Type B pancreatic cell (in vitro differentiated cells): Measurements from ENCODE around the gene MYBPH. TPM values are rescaled to one million over a fixed set of nuclear protein-coding genes. Genes with fewer than 3 reads are reported as not detected.

ENCODE experiments used
- DNase-seq: peaks from one replicate; pipeline ENCODE4 v3.0.0; 2021; ENCODE audit warnings: mixed read lengths; ENCODE audit not compliant: unreplicated experiment; ENCODE audit errors: extremely low spot score
- H3K27ac Mint-ChIP-seq: 2 replicates; pipeline ENCODE4 v1.8.0; 2021; ENCODE audit warnings: mild to moderate bottlenecking, mixed read lengths
- H3K27me3 Mint-ChIP-seq: 2 replicates; pipeline ENCODE4 v1.8.0; 2021; ENCODE audit warnings: mixed read lengths
- H3K36me3 Mint-ChIP-seq: 2 replicates; pipeline ENCODE4 v1.8.0; 2021; ENCODE audit warnings: mixed read lengths
- H3K4me1 Mint-ChIP-seq: one replicate; pipeline ENCODE4 v1.8.0; 2021; ENCODE audit warnings: mixed read lengths; ENCODE audit not compliant: unreplicated experiment
- H3K4me3 Mint-ChIP-seq: 2 replicates; pipeline ENCODE4 v1.8.0; 2021; ENCODE audit warnings: mild to moderate bottlenecking, mixed read lengths
- H3K9me3 Mint-ChIP-seq: 2 replicates; pipeline ENCODE4 v1.8.0; 2021; ENCODE audit warnings: mixed read lengths
- total RNA-seq: library from RNA; stranded (reverse); gene quantifications from 2 replicates; pipeline ENCODE4 v1.2.1, GENCODE V29; 2021; ENCODE audit warnings: low replicate concordance
- TF ChIP-seq, protein P1 (sequence below): fragments of 200-600 bp; sonication (generic); conservative IDR thresholded peaks from 2 replicates; pipeline ENCODE4 v1.5.0; 2021; ENCODE audit warnings: antibody characterized with exemption, mild to moderate bottlenecking

MYBPH gene
- total RNA-seq, 1 donor from 2014 or later: 1.6 TPM

DNA sequence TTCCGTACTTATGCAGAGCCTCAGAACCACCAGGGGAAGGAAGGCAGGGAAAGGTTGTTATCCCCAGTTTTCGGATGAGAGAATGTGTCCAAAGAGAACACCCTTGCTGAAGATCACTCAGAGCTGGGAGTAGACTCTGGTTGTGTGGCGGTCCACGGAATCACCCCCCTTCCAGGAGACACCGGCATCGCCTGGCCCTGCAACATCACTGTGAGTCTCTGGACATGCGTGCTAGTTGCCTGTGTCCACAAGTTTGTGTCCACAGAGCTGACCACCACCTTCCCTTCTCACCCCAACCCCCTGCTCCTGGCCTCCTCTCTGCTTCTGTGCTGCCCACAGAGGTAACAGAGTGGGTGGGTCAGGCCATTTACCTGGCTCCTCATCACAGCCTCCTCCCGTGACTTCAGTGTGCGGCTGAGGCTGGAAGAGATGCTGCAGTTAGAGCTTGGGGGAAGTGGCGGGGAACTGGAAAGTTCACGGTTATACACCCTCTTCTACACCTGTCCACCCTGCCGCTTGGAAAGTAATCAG, 7.3 kb downstream of the MYBPH start:
- TF ChIP-seq, protein P1, sequence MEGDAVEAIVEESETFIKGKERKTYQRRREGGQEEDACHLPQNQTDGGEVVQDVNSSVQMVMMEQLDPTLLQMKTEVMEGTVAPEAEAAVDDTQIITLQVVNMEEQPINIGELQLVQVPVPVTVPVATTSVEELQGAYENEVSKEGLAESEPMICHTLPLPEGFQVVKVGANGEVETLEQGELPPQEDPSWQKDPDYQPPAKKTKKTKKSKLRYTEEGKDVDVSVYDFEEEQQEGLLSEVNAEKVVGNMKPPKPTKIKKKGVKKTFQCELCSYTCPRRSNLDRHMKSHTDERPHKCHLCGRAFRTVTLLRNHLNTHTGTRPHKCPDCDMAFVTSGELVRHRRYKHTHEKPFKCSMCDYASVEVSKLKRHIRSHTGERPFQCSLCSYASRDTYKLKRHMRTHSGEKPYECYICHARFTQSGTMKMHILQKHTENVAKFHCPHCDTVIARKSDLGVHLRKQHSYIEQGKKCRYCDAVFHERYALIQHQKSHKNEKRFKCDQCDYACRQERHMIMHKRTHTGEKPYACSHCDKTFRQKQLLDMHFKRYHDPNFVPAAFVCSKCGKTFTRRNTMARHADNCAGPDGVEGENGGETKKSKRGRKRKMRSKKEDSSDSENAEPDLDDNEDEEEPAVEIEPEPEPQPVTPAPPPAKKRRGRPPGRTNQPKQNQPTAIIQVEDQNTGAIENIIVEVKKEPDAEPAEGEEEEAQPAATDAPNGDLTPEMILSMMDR: no peak
- peaks cover 10% of the 10 kb centered on the region for H3K27me3 Mint-ChIP-seq
- H3K27ac Mint-ChIP-seq: no peak overlapping the region
- no peaks in the 10 kb centered on the region for H3K36me3 Mint-ChIP-seq
- DNase-seq: no peak
- H3K4me3 Mint-ChIP-seq: no peak overlapping the region
- H3K4me1 Mint-ChIP-seq: no peaks in the 10 kb centered on the region
- H3K9me3 Mint-ChIP-seq: no peaks in the 10 kb centered on the region

DNA sequence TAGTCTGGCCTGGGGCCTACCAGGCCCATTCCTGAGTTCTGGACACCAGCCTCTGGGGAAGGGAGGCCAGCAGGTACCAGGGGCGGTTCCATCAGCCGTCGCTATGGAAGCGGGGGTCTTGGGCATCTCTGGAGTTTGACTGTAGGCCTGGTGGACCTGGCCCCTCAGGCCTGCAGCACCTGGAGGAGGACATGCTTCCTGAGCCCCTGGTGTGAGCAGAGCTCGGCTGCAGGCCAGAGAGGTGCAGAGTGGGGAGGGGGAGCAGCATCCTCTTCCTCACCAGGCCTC, 7.8 kb downstream of the MYBPH start:
- Mint-ChIP-seq H3K27me3 (peaks cover 14% of the 10 kb centered on the region), H3K27ac (no peak overlapping the region), H3K4me1 (no peaks in the 10 kb centered on the region), H3K4me3 (no peak overlapping the region), H3K9me3 (no peaks in the 10 kb centered on the region), H3K36me3 (no peaks in the 10 kb centered on the region)
- DNase-seq: no peak
- TF ChIP-seq, protein P1: no peak

DNA sequence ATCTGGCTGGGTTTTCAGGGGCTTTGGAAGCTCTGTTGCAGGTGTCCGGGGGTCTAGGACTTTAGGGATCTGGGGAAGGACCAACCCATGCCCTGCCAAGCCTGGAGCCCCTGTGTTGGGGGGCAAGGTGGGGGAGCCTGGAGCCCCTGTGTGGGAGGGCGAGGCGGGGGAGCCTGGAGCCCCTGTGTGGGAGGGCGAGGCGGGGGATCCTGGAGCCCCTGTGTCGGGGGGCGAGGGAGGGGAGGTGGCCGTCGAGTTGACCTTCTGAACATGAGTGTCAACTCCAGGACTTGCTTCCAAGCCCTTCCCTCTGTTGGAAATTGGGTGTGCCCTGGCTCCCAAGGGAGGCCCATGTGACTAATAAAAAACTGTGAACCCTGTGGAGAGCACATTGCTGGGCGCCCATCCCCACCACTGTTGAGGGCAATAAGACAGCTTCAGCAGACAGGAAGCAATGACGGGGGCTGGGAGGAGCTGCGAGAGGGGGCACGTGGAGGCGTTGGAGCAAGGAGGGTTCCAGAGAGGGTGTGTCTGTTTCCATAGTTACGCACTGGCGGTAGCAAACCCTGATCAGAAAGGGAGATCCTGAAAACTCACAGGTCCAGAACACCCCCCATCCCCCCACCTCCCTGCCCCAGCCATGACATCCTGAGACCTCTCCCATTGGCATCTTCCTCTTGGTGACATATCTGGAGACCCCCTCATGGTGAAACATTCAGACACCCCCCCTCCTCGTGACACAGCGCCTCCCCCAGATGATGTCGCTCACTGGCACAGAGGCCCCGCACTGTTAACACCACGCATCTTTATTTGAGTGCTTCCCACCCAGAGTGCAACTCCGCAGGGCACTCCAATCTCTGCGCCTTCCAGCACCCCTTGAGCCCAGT, 8.4 kb downstream of the MYBPH start:
- TF ChIP-seq, protein P1: no peak
- H3K36me3 Mint-ChIP-seq: no peaks in the 10 kb centered on the region
- DNase-seq: no peak
- no peaks in the 10 kb centered on the region for H3K4me1 Mint-ChIP-seq
- H3K27ac Mint-ChIP-seq: no peak overlapping the region
- H3K4me3 Mint-ChIP-seq: no peak overlapping the region
- peaks cover 15% of the 10 kb centered on the region for H3K27me3 Mint-ChIP-seq
- no peaks in the 10 kb centered on the region for H3K9me3 Mint-ChIP-seq

DNA sequence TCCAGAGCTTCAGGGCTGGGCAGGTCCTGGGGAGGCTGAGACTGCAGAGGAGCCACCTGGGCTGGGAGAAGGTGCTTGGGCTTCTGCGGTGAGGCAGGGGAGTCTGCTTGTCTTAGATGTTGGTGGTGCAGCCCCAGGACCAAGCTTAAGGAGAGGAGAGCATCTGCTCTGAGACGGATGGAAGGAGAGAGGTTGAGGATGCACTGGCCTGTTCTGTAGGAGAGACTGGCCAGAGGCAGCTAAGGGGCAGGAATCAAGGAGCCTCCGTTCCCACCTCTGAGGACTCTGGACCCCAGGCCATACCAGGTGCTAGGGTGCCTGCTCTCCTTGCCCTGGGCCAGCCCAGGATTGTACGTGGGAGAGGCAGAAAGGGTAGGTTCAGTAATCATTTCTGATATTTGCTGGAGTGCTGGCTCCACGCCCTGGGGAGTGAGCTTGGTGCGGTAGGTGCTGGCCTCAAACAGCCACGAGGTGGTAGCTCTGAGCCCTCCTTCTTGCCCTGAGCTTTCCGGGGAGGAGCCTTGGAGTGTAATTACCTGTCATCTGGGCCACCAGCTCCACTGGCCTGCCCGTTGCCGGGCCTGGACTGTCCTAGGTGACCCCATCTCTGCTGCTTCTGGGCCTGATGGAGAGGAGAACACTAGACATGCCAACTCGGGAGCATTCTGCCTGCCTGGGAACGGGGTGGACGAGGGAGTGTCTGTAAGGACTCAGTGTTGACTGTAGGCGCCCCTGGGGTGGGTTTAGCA, 9.3 kb downstream of the MYBPH start:
- no peaks in the 10 kb centered on the region for H3K9me3 Mint-ChIP-seq
- H3K27me3 Mint-ChIP-seq: peaks cover 15% of the 10 kb centered on the region
- no peak overlapping the region for H3K4me3 Mint-ChIP-seq
- DNase-seq: no peak
- H3K36me3 Mint-ChIP-seq: no peaks in the 10 kb centered on the region
- TF ChIP-seq, protein P1: no peak
- H3K4me1 Mint-ChIP-seq: no peaks in the 10 kb centered on the region
- H3K27ac Mint-ChIP-seq: no peak overlapping the region

DNA sequence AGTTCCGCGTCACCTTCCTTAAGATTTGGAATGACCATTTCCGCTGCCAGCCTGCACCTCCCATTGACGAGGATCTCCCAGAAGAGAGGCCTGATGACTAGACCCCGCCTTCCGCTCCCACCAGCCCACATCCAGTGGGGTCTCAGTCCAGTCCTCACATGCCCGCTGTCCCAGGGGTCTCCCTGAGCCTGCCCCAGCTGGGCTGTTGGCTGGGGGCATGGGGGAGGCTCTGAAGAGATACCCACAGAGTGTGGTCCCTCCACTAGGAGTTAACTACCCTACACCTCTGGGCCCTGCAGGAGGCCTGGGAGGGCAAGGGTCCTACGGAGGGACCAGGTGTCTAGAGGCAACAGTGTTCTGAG, 9.8 kb downstream of the MYBPH start:
- DNase-seq: no peak
- H3K27me3 Mint-ChIP-seq: peaks cover 20% of the 10 kb centered on the region
- no peak overlapping the region for H3K27ac Mint-ChIP-seq
- H3K9me3 Mint-ChIP-seq: no peaks in the 10 kb centered on the region
- TF ChIP-seq, protein P1: no peak
- H3K4me1 Mint-ChIP-seq: no peaks in the 10 kb centered on the region
- H3K4me3 Mint-ChIP-seq: no peak overlapping the region
- H3K36me3 Mint-ChIP-seq: no peaks in the 10 kb centered on the region
